HG03139 (cell line): ENCODE measurements around the gene SDHA.

Experiments
- ATAC-seq: cut with Tn5 transposase; IDR thresholded peaks from one replicate; pipeline ENCODE4 v1.9.1; 2021; ENCODE audit not compliant: unreplicated experiment

SDHA gene

DNA sequence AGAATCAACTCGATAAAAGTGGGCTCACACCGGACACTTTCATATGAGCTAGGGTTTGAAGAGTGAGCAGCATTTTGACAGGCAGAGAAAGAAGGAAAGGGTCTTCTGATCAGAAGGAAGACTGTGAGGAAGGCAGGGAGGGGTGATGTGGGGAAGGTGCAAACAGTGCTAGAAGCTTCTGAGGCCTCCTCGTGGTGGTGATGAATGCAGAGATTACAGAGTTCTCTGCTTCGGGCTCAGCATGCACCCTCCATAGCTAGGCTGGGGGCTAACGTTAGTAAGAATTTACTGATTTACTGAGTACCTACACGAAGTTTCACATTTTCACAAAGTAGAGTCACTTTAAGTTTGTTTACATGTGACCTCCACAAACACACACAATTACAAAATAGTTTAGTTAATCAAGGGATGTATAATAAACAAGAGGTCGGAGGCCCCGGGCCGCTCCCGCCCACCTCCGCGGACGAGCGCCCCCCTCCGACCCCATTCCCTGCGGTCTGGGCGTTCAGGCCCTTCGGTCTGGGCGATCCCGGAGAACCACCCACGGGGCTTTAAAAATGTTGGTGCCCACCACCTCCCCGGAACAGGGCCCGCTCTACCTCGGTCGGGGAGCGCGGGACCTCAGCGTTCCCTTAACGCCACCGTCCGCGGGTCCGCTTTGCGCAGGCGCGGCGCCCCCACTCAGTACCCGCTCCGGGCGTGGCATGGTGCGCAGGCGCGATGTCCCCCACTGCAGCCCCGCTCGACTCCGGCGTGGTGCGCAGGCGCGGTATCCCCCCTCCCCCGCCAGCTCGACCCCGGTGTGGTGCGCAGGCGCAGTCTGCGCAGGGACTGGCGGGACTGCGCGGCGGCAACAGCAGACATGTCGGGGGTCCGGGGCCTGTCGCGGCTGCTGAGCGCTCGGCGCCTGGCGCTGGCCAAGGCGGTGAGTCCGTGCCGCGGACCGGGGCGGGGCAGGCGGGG is at the start of gene SDHA, which contains the start of gene CCDC127:
Gene SDHA, plus strand, starts transcription at position 827 of the 963 bp plus-strand sequence. Its CDS starts 36 bp downstream, at position 863.
Gene CCDC127, minus strand, starts transcription at position 660 of the 963 bp plus-strand sequence. CDS start 1,304 bp downstream, outside the sequence.
- ATAC-seq = peak; percentile 72

DNA sequence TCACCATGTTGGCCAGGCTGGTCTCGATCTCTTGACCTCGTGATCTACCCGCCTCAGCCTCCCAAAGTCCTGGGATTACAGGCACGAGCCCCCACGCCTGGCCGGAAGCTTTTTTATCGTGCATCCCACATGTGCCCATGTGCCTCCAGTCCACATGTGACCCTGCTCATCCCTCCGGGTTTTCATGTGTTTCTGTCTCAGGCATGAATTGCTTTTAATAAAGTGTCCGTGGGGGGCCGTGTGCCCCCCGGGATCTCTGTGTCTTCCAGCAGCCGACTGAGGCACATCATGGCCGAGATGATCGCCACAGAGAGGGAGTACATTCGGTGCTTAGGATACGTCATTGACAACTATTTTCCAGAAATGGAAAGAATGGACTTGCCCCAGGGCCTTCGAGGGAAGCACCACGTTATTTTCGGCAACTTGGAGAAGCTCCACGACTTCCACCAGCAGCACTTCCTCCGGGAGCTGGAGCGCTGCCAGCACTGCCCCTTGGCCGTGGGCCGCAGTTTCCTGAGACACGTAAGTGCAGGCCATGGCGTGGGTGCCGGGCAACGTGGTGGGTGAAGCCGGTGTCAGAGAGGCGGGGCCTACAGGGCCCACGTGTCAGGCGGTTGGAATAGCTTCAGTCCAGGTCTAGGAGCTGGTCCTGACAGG is 48.9 kb upstream of the SDHA start:
- no peak for ATAC-seq

DNA sequence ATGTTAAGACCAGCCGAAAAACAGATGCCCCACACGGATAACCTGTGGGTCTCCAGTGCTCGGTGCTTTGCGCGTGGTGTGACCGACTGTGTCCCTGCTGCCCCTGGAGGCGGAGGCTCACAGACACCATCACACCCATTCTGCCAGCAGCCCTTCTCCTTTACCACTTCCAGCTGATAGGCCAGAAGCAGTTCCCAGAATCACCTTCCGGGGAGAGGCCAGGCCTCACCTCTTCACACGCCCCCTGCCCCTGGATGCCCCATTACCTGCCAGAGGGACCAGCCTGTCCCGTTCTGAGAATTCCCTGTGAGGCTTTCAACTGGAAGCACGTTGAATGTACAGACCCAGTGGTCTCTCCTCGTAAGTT is 48.4 kb upstream of the SDHA start:
- no peak for ATAC-seq

DNA sequence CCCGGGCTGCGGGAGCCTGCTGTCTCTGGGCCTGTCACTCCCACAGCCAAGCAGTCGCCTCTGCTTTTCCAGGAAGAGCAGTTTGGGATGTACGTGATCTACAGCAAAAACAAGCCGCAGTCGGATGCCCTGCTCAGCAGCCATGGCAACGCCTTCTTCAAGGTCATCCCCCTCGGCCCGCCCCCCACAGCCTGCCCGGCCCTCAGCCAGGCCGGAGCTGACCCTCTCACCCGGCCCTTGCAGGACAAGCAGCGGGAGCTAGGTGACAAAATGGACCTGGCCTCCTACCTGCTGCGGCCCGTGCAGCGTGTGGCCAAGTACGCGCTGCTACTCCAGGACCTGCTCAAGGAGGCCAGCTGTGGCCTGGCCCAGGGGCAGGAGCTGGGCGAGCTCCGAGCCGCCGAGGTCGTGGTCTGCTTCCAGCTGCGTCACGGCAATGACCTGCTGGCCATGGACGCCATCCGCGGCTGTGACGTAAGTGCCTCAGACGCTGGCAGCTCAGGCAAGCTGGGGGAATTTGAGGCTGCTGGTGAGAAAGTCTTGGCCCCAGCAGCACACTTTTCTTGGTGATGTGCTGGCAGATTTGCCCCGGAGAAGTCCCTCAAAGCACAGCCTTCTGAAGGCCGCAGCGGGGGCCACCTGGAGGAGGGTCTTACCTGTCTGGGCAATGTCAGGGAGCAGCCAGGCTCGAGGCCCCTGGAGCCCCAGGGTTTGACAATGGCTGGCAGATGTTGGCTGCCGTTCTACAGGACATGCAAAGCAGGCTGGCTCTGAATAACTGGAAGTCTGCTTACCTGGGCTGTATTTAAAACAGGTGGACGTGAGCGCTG is 46.9 kb upstream of the SDHA start:
- no peak for ATAC-seq

DNA sequence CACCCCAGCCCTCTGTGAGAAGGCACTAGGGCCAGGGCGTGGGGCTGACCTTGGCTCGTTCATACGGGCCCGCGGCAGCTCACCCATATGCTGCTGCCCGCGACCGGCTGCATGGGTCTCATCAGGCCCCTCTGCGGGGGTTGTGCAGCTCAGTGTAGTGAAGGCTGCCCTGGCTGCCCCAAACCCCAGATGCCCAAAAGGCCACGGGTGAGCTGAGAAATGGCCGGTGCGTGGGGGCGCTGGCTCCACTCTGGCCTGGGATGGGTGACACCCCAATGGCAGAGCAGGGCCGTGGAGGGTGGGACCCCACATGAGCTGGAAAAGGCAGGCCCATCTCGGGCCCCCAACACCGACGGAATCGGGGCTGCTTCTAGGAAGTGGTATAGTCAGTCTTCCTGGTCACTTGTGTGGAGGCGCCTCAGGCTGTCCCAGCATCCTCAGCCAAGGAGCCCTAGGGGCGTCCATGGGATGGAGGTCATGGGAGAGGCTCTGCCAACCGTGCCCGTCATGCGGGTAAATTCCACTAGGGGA is 46.3 kb upstream of the SDHA start:
- ATAC-seq = no peak

DNA sequence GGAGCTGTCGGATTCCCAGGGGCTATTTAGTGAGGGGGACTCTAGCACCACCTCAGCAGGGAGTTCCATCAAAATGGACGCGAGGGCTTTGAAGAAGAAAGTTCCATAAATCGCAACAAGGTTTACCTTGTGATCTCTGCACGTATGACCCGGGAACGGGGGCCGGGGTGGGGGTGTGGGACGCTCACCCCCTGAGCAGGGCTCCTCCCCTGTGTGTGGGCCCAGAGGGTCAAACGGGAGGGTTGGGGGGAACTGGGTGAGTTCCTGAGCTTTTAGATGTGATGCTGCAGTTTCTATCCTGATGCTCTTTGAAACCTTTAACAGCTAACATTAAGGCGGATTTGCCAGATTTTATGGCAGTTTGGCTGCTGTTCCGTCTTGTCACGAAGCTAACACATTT is 45.7 kb upstream of the SDHA start:
- no peak for ATAC-seq

DNA sequence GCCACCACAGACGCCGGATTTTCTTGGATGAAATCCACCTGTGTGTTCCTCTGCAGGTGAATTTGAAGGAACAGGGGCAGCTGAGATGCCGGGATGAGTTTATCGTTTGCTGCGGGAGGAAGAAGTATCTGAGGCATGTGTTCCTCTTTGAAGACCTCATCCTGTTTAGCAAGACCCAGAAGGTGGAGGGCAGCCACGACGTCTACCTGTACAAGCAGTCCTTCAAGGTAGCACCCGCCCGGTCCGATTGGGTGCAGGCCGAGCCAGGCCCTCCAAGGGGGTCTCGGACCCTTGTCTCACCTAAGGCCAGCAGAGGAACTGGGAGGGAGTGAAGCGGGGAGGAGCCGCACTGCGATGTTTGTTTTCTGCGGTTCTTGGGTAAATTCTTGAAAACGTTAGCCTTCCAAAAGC is 45.3 kb upstream of the SDHA start:
- no peak for ATAC-seq

DNA sequence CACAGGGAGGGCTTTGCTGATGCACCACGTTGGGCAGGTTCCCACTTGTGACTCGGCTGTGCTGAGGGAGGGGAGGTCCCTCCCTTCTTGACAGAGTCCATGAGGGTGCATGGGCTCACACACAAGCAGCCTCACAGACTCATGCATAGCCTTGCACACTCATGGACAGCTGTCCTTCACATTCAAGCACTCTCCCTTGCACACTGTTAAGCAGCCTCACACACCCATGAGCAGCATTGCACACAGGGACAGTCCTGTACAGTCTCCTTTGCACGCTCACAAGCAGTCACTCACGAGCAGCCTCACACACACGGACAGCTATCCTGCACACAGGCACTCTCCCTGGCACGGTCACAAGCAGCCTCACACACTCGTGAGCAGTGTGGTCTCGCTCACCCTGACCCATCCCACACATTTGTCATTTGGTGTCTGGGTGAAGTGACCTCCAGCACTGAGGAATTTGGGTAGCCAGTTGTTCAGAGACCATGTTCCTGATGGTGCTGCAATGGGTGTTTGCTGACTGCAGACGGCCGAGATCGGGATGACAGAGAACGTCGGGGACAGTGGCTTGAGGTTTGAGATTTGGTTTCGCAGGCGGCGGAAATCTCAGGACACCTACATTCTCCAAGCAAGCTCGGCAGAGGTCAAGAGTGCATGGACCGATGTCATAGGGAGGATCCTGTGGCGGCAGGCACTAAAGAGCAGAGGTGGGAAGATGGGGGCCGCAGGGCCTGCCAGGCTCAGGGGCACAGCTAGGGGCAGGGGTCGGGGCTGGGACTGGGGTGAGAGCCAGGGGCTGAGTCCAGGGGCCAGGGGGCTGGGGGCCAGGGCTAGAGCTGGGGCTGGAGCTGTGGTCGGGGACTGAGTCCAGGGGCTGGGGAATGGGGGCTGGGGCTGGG is 44.5 kb upstream of the SDHA start:
- ATAC-seq = no peak

DNA sequence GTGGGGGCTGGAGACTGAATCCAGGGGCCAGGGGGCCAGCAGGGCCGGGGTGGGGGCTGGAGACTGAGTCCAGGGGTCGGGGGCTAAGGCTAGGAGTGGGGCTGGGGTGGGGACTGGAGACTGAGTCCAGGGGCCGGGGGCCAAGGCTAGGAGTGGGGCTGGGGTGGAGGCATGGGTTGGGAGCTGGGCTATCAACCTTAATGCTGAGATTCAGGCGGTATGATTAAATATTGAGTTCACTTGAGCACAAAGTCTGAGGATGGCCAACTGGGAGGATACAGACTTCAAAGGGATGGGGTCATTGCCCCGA is 43.9 kb upstream of the SDHA start:
- no peak for ATAC-seq

DNA sequence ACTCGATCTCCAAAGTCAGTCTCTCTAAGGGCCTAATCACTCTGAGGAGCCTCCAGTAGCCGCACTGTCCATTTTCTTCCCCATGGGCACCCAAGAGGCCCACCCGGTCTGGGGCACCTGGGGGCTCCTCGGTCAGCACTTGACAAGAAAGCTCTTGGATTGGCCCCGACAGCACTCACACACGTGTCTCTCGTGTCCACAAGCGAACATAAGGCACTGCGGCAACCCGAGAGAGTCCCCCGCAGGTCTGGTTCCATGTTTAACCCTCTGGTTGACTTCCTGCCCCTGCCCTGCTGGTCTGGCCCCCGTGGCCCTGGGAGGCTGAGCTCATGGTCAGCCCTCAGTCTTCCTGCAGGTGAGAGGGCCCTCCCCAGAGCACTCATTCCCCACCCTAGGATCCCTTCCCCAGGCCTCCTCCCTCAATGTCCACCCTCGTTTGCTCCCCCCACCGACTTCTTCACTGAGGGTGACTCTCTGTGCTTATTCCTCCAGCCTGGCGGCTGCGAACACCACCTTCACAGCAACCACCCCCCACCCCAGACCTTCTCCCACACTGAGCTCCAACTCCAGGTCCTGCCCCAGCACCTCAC is 43.1 kb upstream of the SDHA start:
- no peak for ATAC-seq

DNA sequence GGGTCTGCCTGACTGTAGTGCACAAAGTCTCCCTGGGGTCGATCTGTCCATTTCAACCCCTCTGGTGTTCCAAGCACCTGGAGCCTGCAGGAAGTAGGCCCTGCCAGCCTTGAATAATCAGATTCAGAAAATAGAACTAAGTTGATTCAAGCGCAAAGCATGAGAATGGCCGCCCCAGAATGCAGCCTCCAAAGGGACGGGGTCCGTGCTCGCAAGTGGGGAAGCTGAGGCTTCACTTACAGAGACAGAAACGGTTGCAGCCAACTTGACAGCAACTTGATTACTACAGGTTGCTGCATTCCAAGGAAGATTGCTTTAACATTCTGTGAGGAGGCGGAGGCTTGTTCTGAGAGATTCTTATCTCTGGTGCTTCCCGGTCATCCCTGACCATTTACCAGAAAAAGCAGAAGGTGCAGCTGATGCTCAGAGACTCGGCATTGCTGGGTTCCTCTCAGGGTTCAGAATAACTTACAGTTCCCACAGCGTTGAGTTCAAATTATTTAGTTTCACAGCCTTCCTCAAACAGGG is 41.8 kb upstream of the SDHA start:
- ATAC-seq = no peak

DNA sequence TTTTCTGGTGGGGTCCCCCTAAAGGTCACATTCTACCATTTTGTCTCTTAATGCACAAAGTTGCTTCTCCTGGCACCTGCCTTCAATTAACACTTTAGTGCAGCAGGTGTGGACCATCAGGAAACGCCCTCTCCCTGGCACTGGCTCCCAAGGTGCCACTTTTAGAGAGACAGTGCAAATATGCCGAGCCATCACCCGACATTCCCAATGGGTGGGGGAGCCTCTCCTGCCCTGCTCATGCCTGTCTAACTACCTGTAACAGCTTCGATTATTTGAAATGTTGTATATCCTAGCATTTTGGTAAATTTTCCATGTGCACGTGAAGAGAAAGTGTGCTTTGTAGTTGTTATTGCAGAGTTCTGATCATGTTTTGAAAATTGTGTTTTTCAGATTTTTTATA is 40.0 kb upstream of the SDHA start:
- ATAC-seq = no peak

DNA sequence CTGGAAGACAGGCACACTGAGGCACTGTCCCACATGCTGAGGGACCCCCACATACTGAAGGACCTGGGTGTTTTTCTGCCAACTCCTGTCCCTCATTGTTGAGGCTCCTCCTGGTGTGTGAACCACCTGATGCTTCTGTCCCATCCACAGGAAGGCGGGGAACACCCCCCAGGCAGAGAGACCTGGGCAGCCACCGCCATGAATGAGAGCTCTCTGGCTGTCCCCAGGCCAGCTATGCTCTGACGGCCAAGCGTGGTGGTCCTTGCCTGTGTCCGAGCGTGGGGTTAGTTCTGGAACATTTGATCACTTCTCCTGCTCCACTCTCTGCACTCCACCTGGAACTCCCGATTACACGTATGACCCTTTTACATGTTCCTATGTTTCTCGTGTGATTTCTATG is 38.7 kb upstream of the SDHA start:
- ATAC-seq = no peak

DNA sequence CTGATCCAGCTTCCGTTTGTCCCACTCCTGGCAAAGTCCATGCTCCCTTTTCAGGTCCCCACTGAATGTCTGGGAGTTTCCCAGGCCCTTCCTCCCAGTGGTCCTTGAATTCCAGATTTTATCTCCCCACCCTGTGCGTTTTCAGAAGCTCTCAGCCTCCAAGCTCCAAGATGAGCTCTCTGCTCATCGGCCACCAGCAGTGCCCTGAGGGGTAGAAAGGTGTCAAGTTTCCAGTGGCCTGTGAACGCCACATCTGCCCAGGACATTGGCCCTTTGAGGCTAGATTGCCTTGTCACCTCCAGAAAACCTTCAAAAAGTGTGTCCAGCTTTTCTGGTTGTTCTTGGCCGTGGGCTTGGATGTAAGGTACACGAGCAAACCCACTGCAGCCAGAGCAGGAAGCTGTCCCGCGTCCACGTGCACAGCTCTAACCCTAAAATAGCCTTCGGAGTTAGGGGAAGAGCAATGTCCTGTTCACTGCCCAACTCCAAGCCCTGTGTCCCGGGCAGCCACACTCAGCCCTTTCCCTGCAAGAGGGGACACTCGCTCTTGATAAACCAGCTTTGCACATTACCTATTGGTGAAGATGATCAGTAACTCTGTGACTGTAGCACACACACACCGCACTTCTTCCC is 37.7 kb upstream of the SDHA start:
- no peak for ATAC-seq

DNA sequence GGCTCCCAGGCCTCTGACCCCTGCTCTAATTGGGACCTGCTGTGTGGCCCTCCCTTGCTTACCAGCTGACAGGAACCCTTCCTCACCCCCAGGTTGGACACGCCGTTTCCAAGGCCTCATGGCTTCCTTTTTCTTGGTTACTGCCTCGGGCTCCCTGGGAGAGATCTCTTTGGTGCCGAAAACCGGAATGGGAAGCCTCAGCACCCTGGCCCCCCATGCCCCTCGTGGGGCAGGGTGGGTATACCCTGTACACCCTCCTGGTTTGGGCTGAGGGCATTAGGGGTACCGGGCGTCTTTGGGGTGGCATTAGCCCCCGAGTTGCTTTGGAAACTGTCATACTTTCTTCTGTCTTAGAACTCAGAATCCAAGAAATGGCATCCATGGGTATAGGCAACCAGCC is 37.0 kb upstream of the SDHA start:
- no peak for ATAC-seq

DNA sequence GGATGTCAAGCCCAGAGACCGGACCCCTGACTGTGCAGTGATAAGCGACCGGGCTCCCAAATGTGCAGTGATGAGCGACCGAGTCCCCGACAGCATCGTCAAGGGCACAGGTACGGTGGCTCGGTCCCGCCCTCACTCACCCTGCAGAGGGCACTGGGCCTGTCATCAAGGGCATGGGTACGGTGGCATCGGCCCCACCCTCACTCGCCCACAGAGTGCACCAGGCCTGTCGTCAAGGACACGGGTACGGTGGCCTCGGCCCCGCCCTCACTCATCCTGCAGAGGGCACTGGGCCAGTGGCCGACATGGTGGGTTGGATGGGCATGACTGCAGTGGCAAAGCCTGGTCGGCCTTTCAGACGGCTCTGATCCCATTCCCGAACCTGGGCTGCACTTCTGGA is 36.6 kb upstream of the SDHA start:
- no peak for ATAC-seq

DNA sequence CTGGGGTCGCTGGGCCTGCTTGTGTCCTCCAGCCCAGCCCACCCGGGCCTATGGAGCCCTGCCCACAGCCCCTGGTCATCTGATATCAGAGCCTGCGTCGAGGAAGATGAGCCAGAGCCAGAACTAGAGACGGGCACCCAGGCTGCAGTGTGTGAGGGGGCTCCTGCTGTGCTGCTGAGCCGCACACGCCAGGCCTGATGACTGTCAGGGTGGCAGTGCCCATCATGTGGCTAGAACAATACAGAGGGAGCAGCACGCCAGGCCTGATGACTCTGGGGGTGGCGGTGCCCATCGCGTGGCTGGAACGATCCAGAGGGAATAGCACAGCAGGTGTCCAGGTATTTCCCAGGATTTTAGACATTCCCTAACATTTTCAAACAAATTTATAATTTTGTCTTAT is 36.0 kb upstream of the SDHA start:
- ATAC-seq = no peak

DNA sequence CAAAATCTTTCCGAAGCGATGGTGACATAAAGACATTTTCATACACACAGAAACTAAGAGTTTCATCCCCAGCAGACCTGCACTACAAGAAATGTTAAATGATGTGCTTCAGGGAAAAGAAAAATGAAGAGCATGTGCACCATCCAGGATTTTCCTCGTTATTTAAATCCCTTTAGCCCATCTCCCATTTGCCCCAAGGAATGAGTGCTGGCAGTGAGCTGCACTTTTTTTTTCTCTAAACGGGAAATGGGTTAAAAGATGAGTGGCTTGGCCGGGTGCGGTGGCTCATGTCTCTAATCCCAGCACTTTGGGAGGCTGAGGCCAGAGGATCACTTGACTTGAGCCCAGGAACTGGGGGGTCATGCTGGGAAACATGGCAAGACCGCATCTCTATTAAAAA is 33.6 kb upstream of the SDHA start:
- no peak for ATAC-seq
